Lower leg skin (tissue), 3 donors: ENCODE data around the gene SPRTN.

Experiments
- CTCF ChIP-seq, 3 donors: fragments of 450-650 bp; IDR thresholded peaks; one replicate each; pipeline ENCODE4 v1.5.1; 2016; ENCODE audit warnings: antibody characterized with exemption in 3 of 3, mild to moderate bottlenecking in 3 of 3, moderate library complexity in 2 of 3
- POLR2A ChIP-seq, 2 donors: fragments of 450-650 bp; IDR thresholded peaks; one replicate each; pipeline ENCODE4 v1.6.1; 2016 to 2017; ENCODE audit warnings: antibody characterized with exemption in 2 of 2, mild to moderate bottlenecking in 1 of 2, moderate library complexity in 1 of 2

- TF ChIP-seq CTCF (IDR thresholded peaks at IDR 0.05) (no peak), POLR2A (IDR thresholded peaks at IDR 0.05) (no peak)
Observed at GRCh38 chr1:231337043-231337471, 1.0 kb upstream of the SPRTN start.
